ENCODE results near the gene NTN4. TPM values are rescaled to one million over a fixed set of nuclear protein-coding genes. Genes with fewer than 3 reads are reported as not detected.

NTN4 gene
- total RNA-seq, 2 donors from 2014 or later = 79.2 to 118 TPM

GRCh38 chr12:95637471-95638155 lies 153.0 kb downstream of the NTN4 start:
- Histone ChIP-seq H3K27me3 (replicated peaks; ENCODE audit: insufficient read depth) (no peaks in the 10 kb centered on the region), H3K36me3 (no peaks in the 10 kb centered on the region), H3K9me3 (no peaks in the 10 kb centered on the region), H3K4me1 (replicated peaks) (no peaks in the 10 kb centered on the region), H3K4me3 (no peak overlapping the region), H3K27ac (no peak overlapping the region)
- DNase-seq (ENCODE audit: low spot score) = no peak
- TF ChIP-seq POLR2A (IDR thresholded peaks at IDR 0.05) (no peak), POLR2AphosphoS5 (IDR thresholded peaks at IDR 0.05) (no peak), CTCF (IDR thresholded peaks at IDR 0.05) (no peak)
- 84% methylated on average over 8 of the region's 8 CpGs for WGBS
- intact Hi-C loops (cut with DNase I) = no loop called here

GRCh38 chr12:95637010-95637409 lies 153.6 kb downstream of the NTN4 start:
- H3K4me3 ChIP-seq = no peak overlapping the region
- no peak for DNase-seq (ENCODE audit: low spot score)
- TF ChIP-seq CTCF (IDR thresholded peaks at IDR 0.05) = no peak
- TF ChIP-seq POLR2A (IDR thresholded peaks at IDR 0.05) = no peak
- TF ChIP-seq POLR2AphosphoS5 (IDR thresholded peaks at IDR 0.05) = no peak
- 96% methylated on average over 24 of the region's 24 CpGs for WGBS
- no peaks in the 10 kb centered on the region for H3K36me3 ChIP-seq
- no peak overlapping the region for H3K27ac ChIP-seq
- no peaks in the 10 kb centered on the region for H3K4me1 ChIP-seq (replicated peaks)
- H3K9me3 ChIP-seq = no peaks in the 10 kb centered on the region
- intact Hi-C loops (cut with DNase I) = no loop called here
- no peaks in the 10 kb centered on the region for H3K27me3 ChIP-seq (replicated peaks; ENCODE audit: insufficient read depth)

- TF ChIP-seq POLR2A (IDR thresholded peaks at IDR 0.05) (no peak), POLR2AphosphoS5 (IDR thresholded peaks at IDR 0.05) (peak; percentile 26)
- WGBS = 49% methylated on average over 9 of the region's 9 CpGs
- H3K27me3 ChIP-seq (replicated peaks; ENCODE audit: insufficient read depth) = no peaks in the 10 kb centered on the region
- intact Hi-C loops (cut with DNase I) = no loop called here
- no peaks in the 10 kb centered on the region for H3K36me3 ChIP-seq
- DNase-seq (ENCODE audit: low spot score) = no peak
- peak overlapping the region; percentile 19 to 44 for H3K27ac ChIP-seq
- no peaks in the 10 kb centered on the region for H3K9me3 ChIP-seq
- H3K4me1 ChIP-seq (replicated peaks) = no peaks in the 10 kb centered on the region
- H3K4me3 ChIP-seq = no peak overlapping the region
Observed at GRCh38 chr12:95634622-95635621, 155.6 kb downstream of the NTN4 start.

- no peaks in the 10 kb centered on the region for H3K9me3 ChIP-seq
- TF ChIP-seq POLR2AphosphoS5 (IDR thresholded peaks at IDR 0.05) = peak; percentile 71
- TF ChIP-seq POLR2A (IDR thresholded peaks at IDR 0.05) = no peak
- no peaks in the 10 kb centered on the region for H3K36me3 ChIP-seq
- intact Hi-C loops (cut with DNase I) = no loop called here
- H3K4me3 ChIP-seq = no peak overlapping the region
- no peaks in the 10 kb centered on the region for H3K4me1 ChIP-seq (replicated peaks)
- 11% methylated on average over 5 of the region's 5 CpGs for WGBS
- H3K27me3 ChIP-seq (replicated peaks; ENCODE audit: insufficient read depth) = no peaks in the 10 kb centered on the region
- peak overlapping the region; percentile 19 to 71 for H3K27ac ChIP-seq
- peak; percentile 70 for DNase-seq (ENCODE audit: low spot score)
Observed at GRCh38 chr12:95633732-95634465, 156.7 kb downstream of the NTN4 start.

GRCh38 chr12:95633049-95633731 lies 157.4 kb downstream of the NTN4 start:
- Histone ChIP-seq H3K4me1 (replicated peaks) (no peaks in the 10 kb centered on the region), H3K27me3 (replicated peaks; ENCODE audit: insufficient read depth) (no peaks in the 10 kb centered on the region), H3K36me3 (no peaks in the 10 kb centered on the region), H3K9me3 (no peaks in the 10 kb centered on the region), H3K27ac (peak overlapping the region; percentile 60 to 71), H3K4me3 (no peak overlapping the region)
- DNase-seq (ENCODE audit: low spot score) = peak; percentile 82
- intact Hi-C loops (cut with DNase I) = no loop called here
- TF ChIP-seq POLR2AphosphoS5 (IDR thresholded peaks at IDR 0.05) (no peak), POLR2A (IDR thresholded peaks at IDR 0.05) (no peak), CTCF (IDR thresholded peaks at IDR 0.05) (no peak)
- WGBS = 45% methylated on average over 9 of the region's 9 CpGs

Measured in prostate gland (tissue), 2 donors.